Smooth muscle cell of the brain vasculature (primary cell): ENCODE data around the gene CD300H.
A peak's percentile ranks its signal among the peaks of the same experiment; 100 is the strongest.
"Not testable (repeated sequence)": the region's sequence is repeated elsewhere in the genome, so short reads cannot be mapped to it uniquely, and the experiment has no call there.

Experiments
- DNase-seq: peaks from one replicate; pipeline ENCODE4 v3.0.0-alpha.2; 2012; ENCODE audit warnings: low read depth, low spot score

Gene CD300H

GRCh38 chr17:74526681-74527080 is 40.6 kb downstream of the CD300H start:
- no peak for DNase-seq

- no peak for DNase-seq
Measured at GRCh38 chr17:74525781-74526288, 41.5 kb downstream of the CD300H start.

- DNase-seq: no peak
Measured at GRCh38 chr17:74525465-74525725, 41.9 kb downstream of the CD300H start.

GRCh38 chr17:74524653-74525464 is 42.5 kb downstream of the CD300H start:
- DNase-seq: no peak

- no peak for DNase-seq
Measured at GRCh38 chr17:74523308-74523707, 44.0 kb downstream of the CD300H start.

- no peak for DNase-seq
Measured at GRCh38 chr17:74522381-74523105, 44.8 kb downstream of the CD300H start.

- no peak for DNase-seq
Measured at GRCh38 chr17:74521701-74522201, 45.6 kb downstream of the CD300H start.

GRCh38 chr17:74520790-74521480 is 46.4 kb downstream of the CD300H start:
- no peak for DNase-seq

GRCh38 chr17:74520016-74520434 is 47.3 kb downstream of the CD300H start:
- DNase-seq: no peak

- DNase-seq: not testable (repeated sequence)
Measured at GRCh38 chr17:74518413-74518981, 48.8 kb downstream of the CD300H start.

- no peak for DNase-seq
Measured at GRCh38 chr17:74516561-74517328, 50.6 kb downstream of the CD300H start.

- DNase-seq: no peak
Measured at GRCh38 chr17:74515941-74516340, 51.4 kb downstream of the CD300H start.

GRCh38 chr17:74514632-74515334 is 52.5 kb downstream of the CD300H start:
- DNase-seq: peak; percentile 6

- peak; percentile 6 for DNase-seq
Measured at GRCh38 chr17:74513987-74514631, 53.2 kb downstream of the CD300H start.

- no peak for DNase-seq
Measured at GRCh38 chr17:74512624-74513091, 54.7 kb downstream of the CD300H start.

- no peak for DNase-seq
Measured at GRCh38 chr17:74512036-74512435, 55.3 kb downstream of the CD300H start.
